SK-N-SH (cell line): Measurements from ENCODE around the gene GSK3A. TPM values are rescaled to one million over a fixed set of nuclear protein-coding genes. Genes with fewer than 3 reads are reported as not detected.

ENCODE experiments used
- CTCF ChIA-PET: fragments of 300-600, 350-600 bp; formaldehyde crosslinking; extraction: SDS; loops from one replicate; lab custom pipeline; 2021; lab: Yijun Ruan, JAX
- POLR2A ChIA-PET: fragments of 350-600 bp; sonication (Branson Sonifier 250); formaldehyde crosslinking; extraction: SDS; loops from one replicate; lab custom pipeline; 2020; ENCODE audit warnings: antibody characterized with exemption, inconsistent platforms; lab: Yijun Ruan, JAX
- DNase-seq: peaks from one replicate; pipeline ENCODE4 v3.0.0; 2012
- H2AFZ ChIP-seq: fragments of 200-600 bp; sonication (generic); 2 replicates; pipeline ENCODE4 v1.8.1; 2016; ENCODE audit warnings: antibody characterized with exemption, mild to moderate bottlenecking, low read depth
- H3F3A ChIP-seq: fragments of 200-600 bp; sonication (generic); replicated peaks from 2 replicates; pipeline ENCODE3; 2016; ENCODE audit warnings: antibody characterized with exemption, mild to moderate bottlenecking; ENCODE audit not compliant: insufficient read depth
- H3K27ac ChIP-seq, 2 experiments: fragments of 200-500 bp in 1 of 2; fragments of 200-600 bp in 1 of 2; sonication (Bioruptor generic) in 1 of 2; sonication (generic), shearing (Covaris generic) in 1 of 2; 2 replicates each; pipeline versions ENCODE4 v1.5.1 to v1.6.1; 2014 to 2016; ENCODE audit warnings: low read depth in 2 of 2, inconsistent platforms in 1 of 2, low read length in 1 of 2, mild to moderate bottlenecking in 1 of 2, mixed read lengths in 1 of 2
- H3K27me3 ChIP-seq: fragments of 200-600 bp; sonication (generic), shearing (Covaris generic); 2 replicates; pipeline ENCODE4 v1.6.1; 2016; ENCODE audit warnings: mixed run types; ENCODE audit not compliant: insufficient read depth
- H3K36me3 ChIP-seq, 2 experiments: fragments of 200-500 bp in 1 of 2; fragments of 200-600 bp in 1 of 2; sonication (Bioruptor generic) in 1 of 2; sonication (generic) in 1 of 2; replicated peaks in 1 of 2; 2 replicates each; pipeline versions ENCODE3 to v1.5.1; 2014 to 2016; ENCODE audit warnings: low read length in 1 of 2, mild to moderate bottlenecking in 1 of 2; ENCODE audit not compliant: insufficient read depth in 2 of 2, control insufficient read depth in 1 of 2
- H3K4me1 ChIP-seq, 2 experiments: fragments of 200-500 bp in 1 of 2; fragments of 200-600 bp in 1 of 2; sonication (Bioruptor generic) in 1 of 2; sonication (generic), shearing (Covaris generic) in 1 of 2; 2 replicates each; pipeline versions ENCODE4 v1.5.1 to v1.6.1; 2014 to 2016; ENCODE audit warnings: low read depth in 1 of 2, low read length in 1 of 2, mixed run types in 1 of 2; ENCODE audit not compliant: insufficient read depth in 2 of 2, control insufficient read depth in 1 of 2
- H3K4me2 ChIP-seq: fragments of 200-600 bp; sonication (generic), shearing (Covaris generic); 2 replicates; pipeline ENCODE4 v1.6.1; 2017; ENCODE audit warnings: mixed run types
- H3K4me3 ChIP-seq, 2 experiments: fragments of 200-500 bp in 1 of 2; fragments of 200-600 bp in 1 of 2; sonication (Bioruptor generic) in 1 of 2; sonication (generic), shearing (Covaris generic) in 1 of 2; 2 replicates each; pipeline versions ENCODE4 v1.5.1 to v1.8.1; 2014 to 2016; ENCODE audit warnings: low read depth in 2 of 2, inconsistent platforms in 1 of 2, low read length in 1 of 2, mild to moderate bottlenecking in 1 of 2, mixed read lengths in 1 of 2, moderate library complexity in 1 of 2
- H3K79me2 ChIP-seq: fragments of 200-600 bp; sonication (generic); 2 replicates; pipeline ENCODE4 v1.8.1; 2017; ENCODE audit warnings: mild to moderate bottlenecking; ENCODE audit not compliant: insufficient read depth
- H3K9ac ChIP-seq: fragments of 200-600 bp; sonication (generic); 2 replicates; pipeline ENCODE4 v1.6.1; 2017; ENCODE audit warnings: mixed run types
- H3K9me2 ChIP-seq: fragments of 200-600 bp; sonication (generic); 2 replicates; pipeline ENCODE4 v1.6.1; 2017; ENCODE audit warnings: mixed run types
- H3K9me3 ChIP-seq: fragments of 200-600 bp; sonication (generic); 2 replicates; pipeline ENCODE4 v1.6.1; 2017; ENCODE audit warnings: mixed run types, mild to moderate bottlenecking, moderate library complexity
- H4K20me1 ChIP-seq: fragments of 200-600 bp; sonication (generic); 2 replicates; pipeline ENCODE4 v1.6.1; 2017; ENCODE audit warnings: mild to moderate bottlenecking, mixed run types; ENCODE audit not compliant: insufficient read depth
- CHD2 ChIP-seq: fragments of 150-350 bp; IDR thresholded peaks from 2 replicates; pipeline ENCODE4 v1.6.1; 2018; ENCODE audit warnings: low read length; ENCODE audit not compliant: partially characterized antibody
- CTCF ChIP-seq: fragments of 200-600 bp; sonication (generic); IDR thresholded peaks from 2 replicates; pipeline ENCODE4 v1.6.1; 2017; ENCODE audit warnings: antibody characterized with exemption, mild to moderate bottlenecking, moderate library complexity
- EP300 ChIP-seq, 2 experiments: IDR thresholded peaks; 2 replicates each; pipeline versions ENCODE4 v1.4.0 to v1.6.1; 2012; ENCODE audit warnings: borderline replicate concordance in 1 of 2, low read depth in 1 of 2, low read length in 1 of 2
- FOXJ3 ChIP-seq: sonication (generic); formaldehyde crosslinking; IDR thresholded peaks from 2 replicates; pipeline ENCODE4 v1.5.1; 2020; ENCODE audit warnings: mild to moderate bottlenecking, missing genetic modification reagents
- GABPA ChIP-seq: IDR thresholded peaks from 2 replicates; pipeline ENCODE4 v1.4.0; 2012; ENCODE audit warnings: low read depth, mild to moderate bottlenecking
- JUND ChIP-seq: IDR thresholded peaks from 2 replicates; pipeline ENCODE4 v1.4.0; 2012
- MEF2A ChIP-seq: IDR thresholded peaks from 2 replicates; pipeline ENCODE4 v1.4.0; 2012; ENCODE audit warnings: low read depth, borderline replicate concordance
- NRF1 ChIP-seq: IDR thresholded peaks from 2 replicates; pipeline ENCODE4 v1.6.1; 2012; ENCODE audit warnings: low read depth, mild to moderate bottlenecking, low read length
- REST ChIP-seq: IDR thresholded peaks from 2 replicates; pipeline ENCODE4 v1.6.1; 2012; ENCODE audit warnings: mild to moderate bottlenecking, low read depth, low read length, moderate library complexity
- RXRA ChIP-seq: IDR thresholded peaks from 2 replicates; pipeline ENCODE4 v1.4.0; 2012; ENCODE audit warnings: low read depth, mild to moderate bottlenecking, borderline replicate concordance
- SMC3 ChIP-seq: IDR thresholded peaks from 2 replicates; pipeline ENCODE4 v1.6.1; 2012; ENCODE audit warnings: low read depth, low read length, improper control_type of control experiment
- TEAD4 ChIP-seq: IDR thresholded peaks from 2 replicates; pipeline ENCODE4 v1.4.0; 2012; ENCODE audit warnings: mild to moderate bottlenecking, borderline replicate concordance; ENCODE audit not compliant: insufficient read depth
- YY1 ChIP-seq: IDR thresholded peaks from 2 replicates; pipeline ENCODE4 v1.4.0; 2012; ENCODE audit warnings: low read depth, mild to moderate bottlenecking
- WGBS: methylation state at CpG from one replicate; pipeline ENCODE4 v1.1.6; 2017; ENCODE audit warnings: low lambda C conversion rate; 5-methylcytosine and 5-hydroxymethylcytosine counted together
- polyA plus RNA-seq, 3 experiments: library from polyadenylated mRNA; depleted of rRNA; stranded (reverse); fragments of >200 nt; gene quantifications; 2 replicates each; pipeline ENCODE4 v1.2.3, GENCODE V29; 2012
- TF ChIP-seq, protein P1 (sequence below): IDR thresholded peaks from 2 replicates; pipeline ENCODE4 v1.4.0; 2012; ENCODE audit warnings: low read depth, borderline replicate concordance

GSK3A gene
- polyA plus RNA-seq, 1 of the 3 experiments (the other 2 are of a cell fraction), result 42.1 TPM

DNA sequence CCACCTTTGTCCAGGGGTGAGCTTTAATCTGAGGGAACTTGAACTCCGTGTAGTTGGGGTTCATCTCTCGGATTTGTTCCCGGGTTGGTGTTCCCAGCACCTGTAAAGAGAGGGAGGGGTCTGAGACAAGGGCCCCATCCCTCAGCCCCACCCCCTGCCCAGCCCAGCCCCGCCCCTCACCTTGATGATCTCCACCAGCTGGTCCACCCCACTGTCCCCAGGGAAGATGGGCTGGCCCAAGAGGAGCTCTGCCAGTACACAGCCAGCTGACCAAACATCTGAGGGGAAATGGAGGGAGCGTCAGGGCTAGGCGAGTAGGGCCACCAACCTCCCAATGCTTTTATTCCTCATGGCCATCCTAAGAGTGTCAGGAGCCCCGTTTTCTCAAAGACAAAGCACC is 9.3 kb downstream of the GSK3A start (continued):
- TF ChIP-seq GABPA (no peak), SMC3 (no peak)

DNA sequence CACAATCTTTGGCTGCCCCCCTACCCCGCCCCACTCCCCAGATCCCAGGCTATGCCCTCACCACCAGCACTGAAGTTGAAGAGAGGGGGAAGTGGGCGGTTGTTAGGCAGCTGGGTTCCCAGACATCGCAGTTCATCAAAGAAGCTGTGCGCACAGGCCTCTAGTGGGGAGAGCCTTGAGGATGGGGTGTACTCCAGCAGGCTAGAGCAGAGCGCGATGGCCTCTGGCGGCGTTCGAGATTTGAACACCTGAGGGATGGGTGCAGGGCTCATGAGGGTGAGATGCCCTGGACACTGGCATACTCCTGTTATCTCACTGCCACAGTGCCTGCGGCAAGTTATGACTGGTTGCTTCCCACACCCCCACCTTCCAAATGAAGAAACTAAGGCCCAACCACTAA is 10.0 kb downstream of the GSK3A start:
- 94% methylated on average over 7 of the region's 10 CpGs for WGBS
- Histone ChIP-seq H3K9ac (no peak overlapping the region), H3K4me2 (no peak overlapping the region), H3K36me3 (peaks cover 26 to 71% of the 10 kb centered on the region in 2 experiments), H3K79me2 (peaks cover 30% of the 10 kb centered on the region; the same call in 1 of the 2 replicates), H3K27ac (no peak overlapping the region), H3K4me1 (no peaks in the 10 kb centered on the region; a peak in 1 of 4 replicates), H2AFZ (no peak overlapping the region), H3F3A (peaks cover 24% of the 10 kb centered on the region), H3K4me3 (no peak overlapping the region), H4K20me1 (peaks cover 28% of the 10 kb centered on the region), H3K9me2 (no peaks in the 10 kb centered on the region), H3K9me3 (no peaks in the 10 kb centered on the region), H3K27me3 (no peaks in the 10 kb centered on the region)
- no peak for TF ChIP-seq EP300 (IDR thresholded peaks at IDR 0.05; ENCODE audit: borderline replicate concordance in 1 of 2, low read depth in 1 of 2, low read length in 1 of 2)
- TF ChIP-seq TEAD4, result no peak
- TF ChIP-seq RXRA, result no peak
- TF ChIP-seq SMC3, result no peak
- no peak for TF ChIP-seq REST
- POLR2A ChIA-PET, result interaction anchor here (0.9 to 2.4 kb wide), 2 partner anchors 10 to 100 kb away, joined by 3 to 8 read pairs; partner anchors contain the start of genes GSK3A and POU2F2
- no peak for DNase-seq
- CTCF ChIA-PET, result interaction anchor here (1.2 to 3.0 kb wide), 4 partner anchors 9 to 124 kb away, joined by 4 to 21 read pairs (median 6); partner anchors contain the start of gene GSK3A

- 89% methylated on average over 4 of the region's 4 CpGs for WGBS
- Histone ChIP-seq H3K9me3 (no peaks in the 10 kb centered on the region), H3K27me3 (no peaks in the 10 kb centered on the region), H4K20me1 (peaks cover 44% of the 10 kb centered on the region), H3K79me2 (peaks cover 21% of the 10 kb centered on the region; the same call in 1 of the 2 replicates), H3F3A (peaks cover 31% of the 10 kb centered on the region), H2AFZ (no peak overlapping the region), H3K36me3 (peaks cover 30 to 74% of the 10 kb centered on the region in 2 experiments), H3K27ac (no peak overlapping the region), H3K9me2 (no peaks in the 10 kb centered on the region), H3K4me3 (no peak overlapping the region), H3K4me1 (no peaks in the 10 kb centered on the region; a peak in 2 of 4 replicates), H3K9ac (no peak overlapping the region), H3K4me2 (no peak overlapping the region)
- ChIA-PET CTCF (interaction anchor here (1.0 to 1.4 kb wide), 3 partner anchors 10 to 50 kb away, joined by 3 read pairs; partner anchors contain the start of gene ZNF526), POLR2A (interaction anchor here (0.8 to 1.0 kb wide), 2 partner anchors 10 to 11 kb away, joined by 3 read pairs; partner anchors contain the start of gene ZNF526)
- no peak for DNase-seq
- TF ChIP-seq GABPA (no peak), CHD2 (no peak), RXRA (no peak), YY1 (no peak), CTCF (no peak), EP300 (IDR thresholded peaks at IDR 0.05; ENCODE audit: borderline replicate concordance in 1 of 2, low read depth in 1 of 2, low read length in 1 of 2) (no peak), MEF2A (no peak), REST (no peak), NRF1 (no peak), FOXJ3 (CRISPR knock-in tag) (no peak), JUND (no peak)
- TF ChIP-seq, protein P1, sequence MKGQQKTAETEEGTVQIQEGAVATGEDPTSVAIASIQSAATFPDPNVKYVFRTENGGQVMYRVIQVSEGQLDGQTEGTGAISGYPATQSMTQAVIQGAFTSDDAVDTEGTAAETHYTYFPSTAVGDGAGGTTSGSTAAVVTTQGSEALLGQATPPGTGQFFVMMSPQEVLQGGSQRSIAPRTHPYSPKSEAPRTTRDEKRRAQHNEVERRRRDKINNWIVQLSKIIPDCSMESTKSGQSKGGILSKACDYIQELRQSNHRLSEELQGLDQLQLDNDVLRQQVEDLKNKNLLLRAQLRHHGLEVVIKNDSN, result no peak
These were observed 11.8 kb downstream of the GSK3A start for GRCh38 chr19:42230571-42230970.
